NCI-H82 treated with DMSO at 0.1 percent for 48 hours (cell line): ENCODE data around the gene ESPL1.

ENCODE experiments used
- DNase-seq: peaks from one replicate; lab custom pipeline; 2025; ENCODE audit not compliant: unreplicated experiment; lab: John Stamatoyannopoulos, UW

The ESPL1 gene

GRCh38 chr12:53230108-53230845 lies 37.8 kb upstream of the ESPL1 start:
- DNase-seq, result no peak

DNA sequence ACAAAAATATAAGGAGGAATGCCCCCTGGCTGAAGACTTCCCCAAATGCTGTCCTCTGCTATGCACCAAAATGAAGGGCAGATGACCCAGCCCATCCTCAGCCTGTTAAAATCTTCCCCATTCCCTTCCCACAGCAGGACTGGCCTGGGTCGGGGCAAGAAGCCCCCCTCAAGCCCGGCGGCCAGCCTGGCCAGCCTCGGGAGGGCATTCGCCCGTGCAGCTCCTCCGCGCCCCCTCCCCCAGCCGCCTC lies 36.5 kb upstream of the ESPL1 start:
- no peak for DNase-seq

DNA sequence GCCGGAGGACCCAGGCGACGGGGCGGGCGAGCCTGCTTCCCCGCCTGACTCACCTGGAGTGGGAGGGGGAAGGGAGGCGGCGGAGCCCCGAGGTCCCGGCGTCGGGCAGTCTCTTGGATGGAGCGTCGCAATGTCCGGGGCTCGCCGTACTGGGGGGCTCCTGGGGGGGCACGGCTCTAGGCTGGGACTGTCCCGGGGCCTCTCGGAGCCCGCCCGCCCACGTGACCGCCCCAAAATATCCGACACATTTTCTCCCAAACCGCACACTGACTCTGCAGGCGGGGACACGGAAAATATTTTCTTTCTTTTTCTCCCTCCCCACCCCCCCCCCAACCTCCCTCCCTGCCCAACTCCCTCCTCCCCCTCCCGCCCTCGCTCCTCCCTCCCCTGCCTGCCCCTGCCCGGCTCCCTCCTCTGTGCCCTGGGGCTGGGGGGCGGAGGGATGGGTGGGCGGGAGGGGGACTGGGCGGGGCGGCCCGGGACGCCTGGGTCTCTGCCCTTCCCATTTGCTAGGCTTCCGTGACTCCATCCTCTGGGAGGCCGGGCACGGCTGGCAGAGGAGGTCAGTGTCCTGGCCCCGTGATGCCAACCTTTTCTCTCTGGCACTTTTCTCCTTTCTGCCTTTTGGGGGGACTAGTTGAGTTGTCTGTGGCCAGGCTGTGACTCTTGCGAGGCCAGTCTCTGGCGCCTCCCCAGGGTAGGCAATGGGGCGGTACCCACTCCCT lies 36.0 kb upstream of the ESPL1 start, which contains the start of gene RARG:
Gene RARG (minus strand): TSS at position 289 of the 725 bp plus-strand sequence. CDS start 4,664 bp downstream, outside the sequence.
- DNase-seq, result no peak

GRCh38 chr12:53232646-53233461 lies 35.2 kb upstream of the ESPL1 start:
- no peak for DNase-seq

GRCh38 chr12:53233671-53234121 lies 34.4 kb upstream of the ESPL1 start:
- DNase-seq, result no peak

DNA sequence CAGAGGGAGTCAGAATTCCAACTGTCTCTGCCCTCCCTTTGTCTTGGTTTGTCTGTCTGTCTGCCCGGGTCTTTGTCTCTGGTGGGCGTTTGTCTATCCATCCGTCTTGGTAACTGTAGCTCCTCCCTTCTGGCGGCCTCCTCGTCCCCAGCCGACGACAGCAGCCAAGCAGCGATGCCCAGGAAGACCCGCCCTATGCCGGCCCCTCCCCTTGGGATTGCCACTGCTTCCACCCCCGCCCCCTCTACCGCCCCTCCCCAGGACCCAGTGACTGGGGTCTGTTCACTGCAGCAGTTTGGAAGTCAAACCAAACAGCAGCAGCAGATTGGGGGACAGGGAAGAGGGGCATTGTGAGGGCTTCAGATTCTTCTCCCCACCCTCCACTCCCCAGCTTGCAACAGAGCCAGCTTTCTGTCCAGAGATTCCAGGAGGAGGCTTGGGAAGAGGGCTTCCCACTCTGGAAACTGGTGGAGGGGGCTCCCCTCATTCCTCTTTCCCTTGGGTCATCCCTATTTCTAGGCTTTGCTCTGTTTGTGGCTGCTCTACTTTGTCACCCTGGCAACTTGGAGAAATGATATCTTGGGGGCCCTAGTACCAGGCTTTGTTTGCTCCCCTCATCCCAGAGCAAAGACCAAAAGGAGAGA lies 33.7 kb upstream of the ESPL1 start:
- DNase-seq, result peak; percentile 44

DNA sequence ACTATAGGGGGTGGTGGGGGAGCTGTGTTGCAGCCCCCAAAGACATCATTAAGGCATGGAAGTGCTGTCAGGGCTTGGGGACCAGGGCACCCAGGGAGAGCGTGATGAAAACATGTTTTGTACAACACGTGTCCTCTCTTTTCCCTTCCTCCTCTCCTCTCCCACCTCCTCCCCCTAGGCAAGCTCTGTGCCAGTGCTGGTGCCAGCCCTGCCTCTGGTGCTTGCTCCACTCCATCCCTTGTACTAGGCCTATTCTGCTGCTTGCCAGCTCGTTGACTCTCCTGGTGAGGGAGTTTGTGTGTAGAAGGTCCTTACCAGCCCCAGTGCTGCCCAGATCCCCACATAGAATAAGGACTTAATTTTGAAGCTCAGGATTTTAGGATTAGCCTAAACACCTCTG lies 32.9 kb upstream of the ESPL1 start:
- DNase-seq, result no peak

GRCh38 chr12:53235742-53236442 lies 32.2 kb upstream of the ESPL1 start:
- DNase-seq, result no peak

DNA sequence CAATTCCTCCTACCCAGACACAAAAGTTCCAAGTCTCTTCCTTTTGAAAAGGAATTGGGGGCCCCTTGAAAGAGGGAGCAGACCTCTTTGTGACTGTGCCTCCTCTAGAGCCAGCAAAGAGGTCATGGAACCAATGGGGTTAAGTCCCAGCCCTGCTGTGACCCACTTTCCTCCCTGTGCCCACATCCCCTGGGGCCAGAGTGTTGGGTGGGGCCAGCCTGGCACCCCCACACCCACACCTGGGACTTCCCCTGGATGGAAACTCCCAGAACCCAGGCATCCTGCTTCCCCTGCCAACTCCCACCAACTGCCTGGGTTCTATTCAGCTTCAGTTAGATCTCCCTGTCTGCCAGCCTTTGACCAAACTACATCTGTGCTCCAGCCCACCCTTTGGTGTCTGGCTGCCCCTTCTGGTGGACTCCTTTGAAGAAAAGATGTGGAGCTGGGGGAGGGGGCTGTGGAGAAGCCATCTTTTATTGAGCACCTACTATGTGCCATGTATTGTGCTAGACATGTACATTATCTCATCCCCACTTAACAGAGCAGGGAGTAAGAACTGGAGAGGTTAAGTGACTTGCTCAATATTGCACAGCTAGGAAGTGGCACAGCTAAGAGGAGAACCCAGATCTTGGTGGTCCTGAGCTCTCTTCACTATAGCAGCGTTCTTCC lies 31.5 kb upstream of the ESPL1 start:
- DNase-seq, result no peak

GRCh38 chr12:53239643-53240258 lies 28.3 kb upstream of the ESPL1 start:
- DNase-seq, result no peak

DNA sequence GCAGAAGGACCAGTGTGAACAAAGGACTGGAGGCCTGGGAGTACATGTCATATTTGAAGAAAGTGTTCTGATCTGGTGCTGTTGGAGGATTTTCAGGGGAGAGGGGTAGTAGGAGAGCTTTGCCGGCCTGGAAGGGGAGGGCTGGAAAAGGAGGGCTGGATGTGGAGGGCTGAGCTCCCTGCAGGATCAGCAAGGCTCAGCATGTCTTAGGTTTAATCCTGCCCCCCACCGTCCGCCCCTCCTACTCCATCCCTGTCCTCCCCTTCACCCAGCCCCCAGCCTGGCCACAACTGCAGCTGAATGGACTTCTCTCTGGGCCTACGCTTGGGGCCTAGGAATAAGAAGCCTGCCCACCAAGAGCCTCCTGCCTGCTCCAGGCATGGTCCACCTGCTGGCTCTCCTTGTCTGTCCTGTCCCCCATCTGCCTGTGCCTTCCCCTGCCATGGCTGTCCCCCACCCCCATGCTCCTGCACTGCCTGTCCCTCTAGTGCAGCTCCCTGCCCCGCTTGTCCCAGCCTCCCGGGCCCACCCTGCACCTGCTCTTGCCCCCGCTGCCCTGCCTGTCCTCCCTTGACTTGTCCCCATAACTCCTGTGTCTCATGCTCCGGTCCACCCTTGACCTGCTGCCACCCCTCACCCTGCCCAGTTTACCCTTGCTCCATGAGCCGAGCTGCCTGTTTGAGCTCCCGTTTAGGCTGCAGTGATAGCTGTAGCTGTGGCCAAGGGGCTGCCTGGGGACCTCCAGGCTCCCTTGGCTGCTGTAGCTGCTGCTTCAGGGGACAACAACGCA lies 26.3 kb upstream of the ESPL1 start:
- peak; percentile 83 for DNase-seq

DNA sequence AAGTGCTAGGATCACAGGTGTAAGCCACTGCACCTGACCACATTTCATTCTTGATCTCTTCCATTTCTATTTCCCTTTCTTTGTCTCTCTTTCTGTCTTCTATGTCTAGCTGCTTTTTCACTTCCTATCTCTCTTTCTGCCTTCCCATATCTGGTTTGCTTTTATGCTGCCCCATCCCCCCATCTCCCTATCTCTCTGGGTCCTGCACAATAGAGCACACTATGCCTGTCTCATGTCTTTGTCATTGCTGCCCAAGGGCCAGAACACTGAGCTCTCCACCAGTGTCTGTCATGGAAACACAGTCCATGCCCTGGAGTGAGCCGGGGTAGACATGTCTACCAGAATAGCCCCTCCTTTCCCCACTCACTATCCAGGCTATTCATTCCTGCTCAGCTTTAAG lies 23.8 kb upstream of the ESPL1 start:
- no peak for DNase-seq

- no peak for DNase-seq
Measured at GRCh38 chr12:53245286-53245685, 22.8 kb upstream of the ESPL1 start.

- DNase-seq, result peak; percentile 52
Measured at GRCh38 chr12:53251477-53252348, 16.4 kb upstream of the ESPL1 start.

DNA sequence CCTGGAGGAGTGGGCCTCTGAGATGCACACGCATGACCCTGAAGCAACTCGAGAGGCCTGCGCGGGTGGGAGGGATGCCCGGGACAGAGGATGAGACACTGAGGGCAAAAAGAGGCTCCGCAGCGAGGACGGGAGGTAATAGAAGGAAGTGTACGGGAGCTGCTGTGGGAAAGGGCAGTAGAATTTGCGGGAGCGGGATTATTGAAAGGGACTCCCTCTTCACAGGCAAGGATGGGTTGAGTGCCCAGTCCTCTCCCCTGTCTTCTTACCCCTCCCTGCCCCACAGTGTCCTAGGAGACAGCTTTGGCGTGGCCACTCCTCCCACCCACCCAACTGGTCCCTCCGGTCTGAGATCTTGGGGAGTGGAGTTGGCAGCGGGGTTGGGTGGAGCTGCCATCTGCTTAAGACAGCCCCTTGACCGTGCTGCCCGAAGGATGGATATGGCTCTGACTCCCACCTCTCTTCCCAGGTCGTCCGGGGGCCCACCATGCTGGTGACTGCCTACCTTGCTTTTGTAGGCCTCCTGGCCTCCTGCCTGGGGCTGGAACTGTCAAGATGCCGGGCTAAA lies 15.7 kb upstream of the ESPL1 start:
- no peak for DNase-seq

DNA sequence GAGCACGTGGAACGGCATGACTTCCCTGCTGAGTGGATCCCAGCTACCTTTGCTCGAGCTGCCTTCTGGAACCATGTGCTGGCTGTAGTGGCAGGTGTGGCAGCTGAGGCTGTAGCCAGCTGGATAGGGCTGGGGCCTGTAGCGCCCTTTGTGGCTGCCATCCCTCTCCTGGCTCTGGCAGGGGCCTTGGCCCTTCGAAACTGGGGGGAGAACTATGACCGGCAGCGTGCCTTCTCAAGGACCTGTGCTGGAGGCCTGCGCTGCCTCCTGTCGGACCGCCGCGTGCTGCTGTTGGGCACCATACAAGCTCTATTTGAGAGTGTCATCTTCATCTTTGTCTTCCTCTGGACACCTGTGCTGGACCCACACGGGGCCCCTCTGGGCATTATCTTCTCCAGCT lies 14.8 kb upstream of the ESPL1 start:
- no peak for DNase-seq

- no peak for DNase-seq
Measured at GRCh38 chr12:53254816-53255545, 13.1 kb upstream of the ESPL1 start.
